Adrenal gland (tissue), 12 donors: Measurements from ENCODE around the gene ESAM. TPM values are rescaled to one million over a fixed set of nuclear protein-coding genes. Genes with fewer than 3 reads are reported as not detected.

Source experiments
- DNase-seq, 7 donors: peaks; one replicate each; pipeline ENCODE4 v3.0.0-alpha.2; 2019 to 2020
- H3K27ac ChIP-seq, 5 donors: fragments of 200-600 bp; sonication (generic) in 4 of 5; 1 replicate in 3 of 5; 2 replicates in 2 of 5; pipeline versions ENCODE4 v1.5.1 to v1.8.0; 2016 to 2020; ENCODE audit warnings: mild to moderate bottlenecking in 1 of 5
- H3K27me3 ChIP-seq: fragments of 200-600 bp; 2 replicates; pipeline ENCODE4 v1.8.0; 2021
- H3K36me3 ChIP-seq, 2 donors: fragments of 200-600 bp; replicated peaks in 1 of 2; 1 replicate in 1 of 2; 2 replicates in 1 of 2; pipeline versions ENCODE4 v1.5.1 to v1.8.0; 2018 to 2022
- H3K4me1 ChIP-seq, 2 donors: fragments of 200-600 bp; replicated peaks in 1 of 2; 1 replicate in 1 of 2; 2 replicates in 1 of 2; pipeline versions ENCODE4 v1.5.1 to v1.8.0; 2018 to 2021
- H3K4me3 ChIP-seq, 4 donors: fragments of 200-600 bp; sonication (generic) in 3 of 4; one replicate each; pipeline ENCODE4 v1.5.1; 2016 to 2018
- H3K9me3 ChIP-seq, 3 donors: fragments of 200-600 bp; sonication (generic) in 1 of 3; replicated peaks in 1 of 3; 1 replicate in 2 of 3; 2 replicates in 1 of 3; pipeline versions ENCODE4 v1.5.1 to v1.8.0; 2016 to 2021
- CTCF ChIP-seq, 6 experiments: fragments of 450-650 bp in 4 of 6; fragments of 200-600 bp in 2 of 6; sonication (generic) in 1 of 6; IDR thresholded peaks; 1 replicate in 5 of 6; 2 replicates in 1 of 6; pipeline versions ENCODE4 v1.5.1 to v1.8.0; 2016 to 2021; ENCODE audit warnings: antibody characterized with exemption in 6 of 6, mild to moderate bottlenecking in 2 of 6, moderate library complexity in 1 of 6
- POLR2A ChIP-seq, 2 donors: fragments of 450-650 bp; IDR thresholded peaks; one replicate each; pipeline ENCODE4 v1.6.1; 2017; ENCODE audit warnings: antibody characterized with exemption in 2 of 2, mild to moderate bottlenecking in 2 of 2, moderate library complexity in 1 of 2
- WGBS, 4 donors: extraction: QIAGEN DNeasy Blood & Tissue Kit in 2 of 4; methylation state at CpG; one replicate each; pipeline versions ENCODE4 v1.1.5 to v1.1.7; 2013 to 2017; 5-methylcytosine and 5-hydroxymethylcytosine counted together
- intact Hi-C, 2 donors: fragments of 100-400 bp; cut with DNase I; formaldehyde crosslinking; loops; one replicate each; pipeline versions ENCODE4 v1.14.1 to v1.15.0; 2022 to 2023
- polyA plus RNA-seq, 3 donors: library from polyadenylated mRNA; stranded (reverse); fragments of 200-250 nt in 2 of 3; fragments of 350-450 nt in 1 of 3; fragmentation: Illumina TruSeq in 1 of 3; extraction: RNeasy Lipid Tissue Mini Kit (QIAGEN cat#74804) in 1 of 3; gene quantifications; one replicate each; pipeline ENCODE4 v1.2.3, GENCODE V29; 2013 to 2014
- total RNA-seq, 9 donors: library from RNA; depleted of rRNA in 4 of 9; stranded (reverse); fragments of >200 nt in 4 of 9; fragments of 120-200 nt in 1 of 9; fragmentation: NEBNext Ultra II Directional in 1 of 9; extraction: Animal tissue kit (Norgen Biotek cat#: 25700) in 1 of 9; gene quantifications; one replicate each; pipeline versions ENCODE4 v1.1.0 to v1.2.4, GENCODE V29; 2013 to 2023
- donor health status: healthy with polysubstance abuse.
- donor health status: Bipolar disorder and iron deficiency.
- donor health status: DM: yes; HTN: yes; CAD: no.
- donor health status: DM: no; HTN: no; CAD: no.
- donor health status: DM: no; HTN: no; CAD: no.
- donor health status: DM: yes; HTN: yes; CAD: no.

ESAM gene
- total and polyA plus RNA-seq, 12 donors, result 8.2 to 36.9 (median 29.2) TPM

- Histone ChIP-seq H3K9me3 (no peaks in the 10 kb centered on the region), H3K27ac (no peak overlapping the region), H3K27me3 (no peaks in the 10 kb centered on the region), H3K36me3 (no peaks in the 10 kb centered on the region), H3K4me3 (no peak overlapping the region), H3K4me1 (no peaks in the 10 kb centered on the region)
- intact Hi-C loops, result no loop called here
- DNase-seq, result no peak
- 99 to 100% (median 100%) methylated on average over 2 of the region's 2 CpGs for WGBS, 4 donors
- TF ChIP-seq CTCF (IDR thresholded peaks at IDR 0.05) (no peak), POLR2A (IDR thresholded peaks at IDR 0.05) (no peak)
These were observed 22.0 kb upstream of the ESAM start for GRCh38 chr11:124784051-124784450.

GRCh38 chr11:124783002-124783401 lies 20.9 kb upstream of the ESAM start:
- Histone ChIP-seq H3K4me1 (no peaks in the 10 kb centered on the region), H3K9me3 (no peaks in the 10 kb centered on the region), H3K27me3 (no peaks in the 10 kb centered on the region), H3K36me3 (no peaks in the 10 kb centered on the region), H3K27ac (no peak overlapping the region), H3K4me3 (no peak overlapping the region)
- intact Hi-C loops, result no loop called here
- no peak for TF ChIP-seq POLR2A (IDR thresholded peaks at IDR 0.05)
- TF ChIP-seq CTCF (IDR thresholded peaks at IDR 0.05), result no peak
- 96 to 98% (median 96%) methylated on average over 3 to 4 of the region's 4 CpGs for WGBS, 4 donors
- DNase-seq, result no peak

GRCh38 chr11:124779568-124779967 lies 17.5 kb upstream of the ESAM start:
- no peaks in the 10 kb centered on the region for H3K4me1 ChIP-seq
- H3K27ac ChIP-seq, result no peak overlapping the region
- H3K36me3 ChIP-seq, result no peaks in the 10 kb centered on the region
- no peak for DNase-seq
- H3K9me3 ChIP-seq, result no peaks in the 10 kb centered on the region
- H3K27me3 ChIP-seq, result no peaks in the 10 kb centered on the region
- intact Hi-C loops, result no loop called here
- no peak for TF ChIP-seq CTCF (IDR thresholded peaks at IDR 0.05)
- no peak for TF ChIP-seq POLR2A (IDR thresholded peaks at IDR 0.05)
- 50 to 59% (median 55%) methylated on average over 1 of the region's 1 CpG for WGBS, 4 donors
- H3K4me3 ChIP-seq, result no peak overlapping the region

- no peaks in the 10 kb centered on the region for H3K4me1 ChIP-seq
- DNase-seq, result no peak
- no peaks in the 10 kb centered on the region for H3K9me3 ChIP-seq
- H3K36me3 ChIP-seq, result no peaks in the 10 kb centered on the region
- H3K27ac ChIP-seq, result no peak overlapping the region
- no peak for TF ChIP-seq POLR2A (IDR thresholded peaks at IDR 0.05)
- TF ChIP-seq CTCF (IDR thresholded peaks at IDR 0.05), result no peak
- H3K27me3 ChIP-seq, result no peaks in the 10 kb centered on the region
- WGBS, 4 donors, result 87 to 92% (median 89%) methylated on average over 2 of the region's 2 CpGs
- intact Hi-C loops, result no loop called here
- H3K4me3 ChIP-seq, result no peak overlapping the region
These were observed 16.2 kb upstream of the ESAM start for GRCh38 chr11:124778281-124778680.
